ENCODE data around the gene COG3.

- TF ChIP-seq POLR2A (IDR thresholded peaks at IDR 0.05) (no peak), CTCF (IDR thresholded peaks at IDR 0.05) (no peak)
Measured at GRCh38 chr13:45487604-45488003, 22.9 kb downstream of the COG3 start.

Data from heart left ventricle (tissue), 13 donors.